ENCODE data around the gene DIRAS2. TPM values are rescaled to one million over a fixed set of nuclear protein-coding genes. Genes with fewer than 3 reads are reported as not detected.
"Not testable (repeated sequence)": the region's sequence is repeated elsewhere in the genome, so short reads cannot be mapped to it uniquely, and the experiment has no call there.

DIRAS2 gene
- total RNA-seq, 1 donor from 2014 or later: 0.04 TPM

GRCh38 chr9:90659650-90660364 lies 17.2 kb upstream of the DIRAS2 start:
- Mint-ChIP-seq H3K36me3 (no peaks in the 10 kb centered on the region), H3K9me3 (peaks cover 37% of the 10 kb centered on the region), H3K27ac (no peak overlapping the region), H3K27me3 (ENCODE audit: low read depth) (peaks cover 21% of the 10 kb centered on the region), H3K4me1 (no peaks in the 10 kb centered on the region), H3K4me3 (no peak overlapping the region)
- no peak for DNase-seq (ENCODE audit: low spot score in 2 of 2, unreplicated experiment in 2 of 2)
- TF ChIP-seq CTCF (IDR thresholded peaks at IDR 0.05; ENCODE audit: unreplicated experiment): no peak

DNA sequence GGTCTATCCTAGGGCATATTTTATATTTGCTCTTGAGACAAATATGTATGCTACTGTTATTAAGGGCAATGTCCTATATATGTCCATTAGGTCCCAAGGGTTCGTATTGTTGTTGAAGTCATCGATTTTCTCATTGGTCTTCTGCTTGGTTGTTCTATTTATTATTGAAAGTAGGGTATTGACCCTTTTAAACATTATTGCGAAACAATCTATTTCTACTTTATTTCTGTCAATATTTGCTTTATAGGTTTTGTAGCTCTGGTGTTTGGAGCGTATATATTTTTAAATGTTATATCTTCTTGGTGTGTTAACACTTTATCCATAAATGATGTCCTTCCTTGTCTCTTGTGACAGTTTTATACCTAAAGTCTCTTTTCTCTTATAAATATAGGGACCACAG lies 16.2 kb upstream of the DIRAS2 start:
- H3K27ac Mint-ChIP-seq: no peak overlapping the region
- TF ChIP-seq CTCF (IDR thresholded peaks at IDR 0.05; ENCODE audit: unreplicated experiment): no peak
- peaks cover 29% of the 10 kb centered on the region for H3K9me3 Mint-ChIP-seq
- H3K4me3 Mint-ChIP-seq: no peak overlapping the region
- DNase-seq (ENCODE audit: low spot score in 2 of 2, unreplicated experiment in 2 of 2): no peak
- peaks cover 15% of the 10 kb centered on the region for H3K27me3 Mint-ChIP-seq (ENCODE audit: low read depth)
- H3K36me3 Mint-ChIP-seq: no peaks in the 10 kb centered on the region
- H3K4me1 Mint-ChIP-seq: no peaks in the 10 kb centered on the region

- H3K4me1 Mint-ChIP-seq: no peaks in the 10 kb centered on the region
- H3K4me3 Mint-ChIP-seq: no peak overlapping the region
- peaks cover 10% of the 10 kb centered on the region for H3K27me3 Mint-ChIP-seq (ENCODE audit: low read depth)
- H3K27ac Mint-ChIP-seq: no peak overlapping the region
- TF ChIP-seq CTCF (IDR thresholded peaks at IDR 0.05; ENCODE audit: unreplicated experiment): no peak
- peaks cover 26% of the 10 kb centered on the region for H3K9me3 Mint-ChIP-seq
- H3K36me3 Mint-ChIP-seq: no peaks in the 10 kb centered on the region
- no peak for DNase-seq (ENCODE audit: low spot score in 2 of 2, unreplicated experiment in 2 of 2)
Measured at GRCh38 chr9:90658181-90658580, 15.6 kb upstream of the DIRAS2 start.

DNA sequence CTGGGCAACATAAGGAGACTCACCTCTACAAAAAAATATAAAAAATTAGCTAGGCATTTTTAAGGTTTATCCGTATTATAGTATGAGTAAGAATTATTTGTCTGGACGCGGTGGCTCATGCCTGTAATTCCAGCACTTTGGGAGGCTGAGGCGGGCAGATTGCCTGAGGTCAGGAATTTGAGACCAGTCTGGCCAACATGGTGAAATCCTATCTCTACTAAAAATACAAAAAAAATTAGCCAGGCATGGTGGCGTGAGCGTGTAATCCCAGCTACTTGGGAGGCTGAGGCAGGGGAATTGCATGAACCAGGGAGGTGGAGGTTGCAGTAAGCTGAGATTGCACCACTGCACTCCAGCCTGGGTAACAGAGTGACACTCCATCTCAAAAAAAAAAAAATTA lies 14.3 kb upstream of the DIRAS2 start:
- H3K4me3 Mint-ChIP-seq; H3K27me3 Mint-ChIP-seq (ENCODE audit: low read depth); H3K4me1 Mint-ChIP-seq; H3K27ac Mint-ChIP-seq; DNase-seq (ENCODE audit: low spot score in 2 of 2, unreplicated experiment in 2 of 2); H3K36me3 Mint-ChIP-seq: not testable (repeated sequence)
- H3K9me3 Mint-ChIP-seq: peaks cover 24% of the 10 kb centered on the region

- Mint-ChIP-seq H3K4me1 (no peaks in the 10 kb centered on the region), H3K4me3 (no peak overlapping the region), H3K36me3 (no peaks in the 10 kb centered on the region), H3K27me3 (ENCODE audit: low read depth) (peaks cover 27% of the 10 kb centered on the region), H3K27ac (no peak overlapping the region), H3K9me3 (peaks cover 22% of the 10 kb centered on the region)
- DNase-seq (ENCODE audit: low spot score in 2 of 2, unreplicated experiment in 2 of 2): no peak
- no peak for TF ChIP-seq CTCF (IDR thresholded peaks at IDR 0.05; ENCODE audit: unreplicated experiment)
Measured at GRCh38 chr9:90651246-90651645, 8.6 kb upstream of the DIRAS2 start.

- Mint-ChIP-seq H3K4me3 (no peak overlapping the region), H3K27me3 (ENCODE audit: low read depth) (peaks cover 46% of the 10 kb centered on the region), H3K36me3 (no peaks in the 10 kb centered on the region), H3K27ac (no peak overlapping the region), H3K4me1 (peaks cover 3% of the 10 kb centered on the region), H3K9me3 (peaks cover 16% of the 10 kb centered on the region)
- DNase-seq (ENCODE audit: low spot score in 2 of 2, unreplicated experiment in 2 of 2): no peak
- TF ChIP-seq CTCF (IDR thresholded peaks at IDR 0.05; ENCODE audit: unreplicated experiment): no peak
Measured at GRCh38 chr9:90647843-90648242, 5.2 kb upstream of the DIRAS2 start.
